Ovary (tissue), 3 donors: ENCODE results near the gene BIRC6.

Experiments
- CTCF ChIP-seq, 3 donors: fragments of 450-650 bp in 2 of 3; fragments of 200-600 bp in 1 of 3; IDR thresholded peaks; one replicate each; pipeline versions ENCODE4 v1.5.1 to v1.8.0; 2016 to 2022; ENCODE audit warnings: antibody characterized with exemption in 3 of 3, mild to moderate bottlenecking in 1 of 3
- EP300 ChIP-seq: sonication (generic); formaldehyde crosslinking; IDR thresholded peaks from one replicate; pipeline ENCODE4 v1.6.1; 2017; ENCODE audit warnings: antibody characterized with exemption
- POLR2A ChIP-seq: fragments of 450-650 bp; IDR thresholded peaks from one replicate; pipeline ENCODE4 v1.6.1; 2017; ENCODE audit warnings: antibody characterized with exemption, mild to moderate bottlenecking, moderate library complexity
- donor health status: DM: no; HTN: no; CAD: no.

DNA sequence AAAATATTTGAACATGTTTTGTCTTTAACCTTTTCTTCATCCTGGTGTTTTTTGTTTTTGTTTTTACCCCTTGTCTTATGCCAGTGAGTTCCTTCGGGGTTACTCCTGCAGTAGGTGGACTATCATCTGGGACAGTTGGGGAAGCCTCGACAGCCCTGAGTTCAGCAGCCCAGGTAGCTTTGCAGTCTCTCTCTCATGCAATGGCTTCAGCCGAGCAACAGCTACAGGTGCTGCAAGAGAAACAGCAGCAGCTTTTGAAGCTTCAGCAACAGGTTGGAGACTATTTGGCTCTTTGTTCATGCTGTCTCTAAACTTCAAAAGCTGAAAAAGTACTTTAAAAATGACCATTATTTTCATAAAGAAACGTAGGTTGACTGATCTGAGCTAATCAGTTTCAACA lies 106.3 kb downstream of the BIRC6 start:
- TF ChIP-seq CTCF (IDR thresholded peaks at IDR 0.05) (no peak), POLR2A (no peak), EP300 (no peak)
